ENCODE results near the gene SEMA6C. TPM values are rescaled to one million over a fixed set of nuclear protein-coding genes. Genes with fewer than 3 reads are reported as not detected.

Gene SEMA6C
- total and polyA plus RNA-seq, 2 of the 13 experiments (the other 11 are each of a cell fraction or from before 2014, with no cell fraction given), result 1.4 to 2.9 TPM

DNA sequence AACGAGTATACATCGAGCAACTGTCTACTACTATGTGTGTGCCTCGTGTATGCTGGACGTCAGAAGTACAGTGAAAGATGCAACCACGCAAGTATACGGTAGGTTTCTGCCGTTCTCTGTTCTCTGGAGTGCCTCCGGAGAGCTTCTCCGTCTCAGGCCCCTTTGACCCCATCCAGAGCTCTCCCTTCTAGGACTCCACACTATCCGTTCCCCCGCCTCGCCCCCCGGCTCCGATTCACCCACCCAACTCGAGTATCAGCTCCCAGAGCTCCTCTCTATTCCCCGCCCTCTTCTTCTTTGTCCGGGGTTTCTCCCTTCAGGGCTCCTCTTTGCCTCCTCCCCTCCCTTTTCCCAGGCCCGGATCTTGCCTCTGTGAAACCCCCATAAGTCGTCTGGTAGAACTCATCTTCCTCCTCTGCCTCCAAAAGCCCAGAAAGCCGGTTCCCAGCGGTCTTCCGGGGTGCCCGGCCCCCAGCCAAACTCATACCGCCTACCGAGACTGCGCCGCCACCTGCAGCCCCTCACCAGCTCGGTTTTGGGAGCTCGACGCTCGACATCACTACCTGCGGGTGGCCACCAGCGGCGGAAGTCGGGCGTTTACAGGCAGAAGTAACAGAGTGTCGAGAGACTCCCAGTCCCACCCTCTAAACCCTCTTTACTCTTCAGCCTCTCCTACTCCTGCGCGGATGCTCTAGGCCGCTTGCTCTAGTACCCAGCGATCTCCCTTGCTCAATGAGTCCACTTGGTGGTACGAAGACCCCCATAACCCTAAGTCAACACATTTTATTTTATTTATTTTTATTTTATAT lies 43.4 kb upstream of the SEMA6C start, which contains the start of gene VPS72 (continued):
- TF ChIP-seq KAT7 (CRISPR knock-in tag; IDR thresholded peaks at IDR 0.05; ENCODE audit: borderline replicate concordance) (peak; percentile 87; the same call in 1 of the 2 replicates), PCBP2 (optimal IDR thresholded peaks at IDR 0.05; ENCODE audit: low read depth, low read length, poor library complexity, severe bottlenecking) (no peak), SMAD3 (CRISPR knock-in tag; IDR thresholded peaks at IDR 0.05) (peak; percentile 88), SIN3A (IDR thresholded peaks at IDR 0.05; ENCODE audit: borderline replicate concordance, low read depth, low read length) (peak; percentile 84; the same call in 1 of the 2 replicates), ZNF546 (CRISPR knock-in tag; conservative IDR thresholded peaks at IDR 0.05) (0 out of 2 replicates have a peak, but pooled peaks have one; percentile 32), ZFY (CRISPR knock-in tag; IDR thresholded peaks at IDR 0.05) (peak; percentile 89), SKI (IDR thresholded peaks at IDR 0.05; ENCODE audit: partially characterized antibody) (peak; percentile 35), NFKB2 (CRISPR knock-in tag; IDR thresholded peaks at IDR 0.05; ENCODE audit: borderline replicate concordance) (peak; percentile 82; the same call in 1 of the 2 replicates), ZNF431 (CRISPR knock-in tag; IDR thresholded peaks at IDR 0.05; ENCODE audit: borderline replicate concordance, low read depth) (0 out of 2 replicates have a peak, but pooled peaks have one; percentile 55), SNAI1 (CRISPR knock-in tag; IDR thresholded peaks at IDR 0.05; ENCODE audit: borderline replicate concordance) (0 out of 2 replicates have a peak, but pooled peaks have one; percentile 40), MED13 (CRISPR knock-in tag; IDR thresholded peaks at IDR 0.05) (peak; percentile 78; the same call in 1 of the 2 replicates), ZNF878 (CRISPR knock-in tag; IDR thresholded peaks at IDR 0.05) (peak; percentile 76; the same call in 1 of the 2 replicates)
- TF ChIP-seq, protein P1, sequence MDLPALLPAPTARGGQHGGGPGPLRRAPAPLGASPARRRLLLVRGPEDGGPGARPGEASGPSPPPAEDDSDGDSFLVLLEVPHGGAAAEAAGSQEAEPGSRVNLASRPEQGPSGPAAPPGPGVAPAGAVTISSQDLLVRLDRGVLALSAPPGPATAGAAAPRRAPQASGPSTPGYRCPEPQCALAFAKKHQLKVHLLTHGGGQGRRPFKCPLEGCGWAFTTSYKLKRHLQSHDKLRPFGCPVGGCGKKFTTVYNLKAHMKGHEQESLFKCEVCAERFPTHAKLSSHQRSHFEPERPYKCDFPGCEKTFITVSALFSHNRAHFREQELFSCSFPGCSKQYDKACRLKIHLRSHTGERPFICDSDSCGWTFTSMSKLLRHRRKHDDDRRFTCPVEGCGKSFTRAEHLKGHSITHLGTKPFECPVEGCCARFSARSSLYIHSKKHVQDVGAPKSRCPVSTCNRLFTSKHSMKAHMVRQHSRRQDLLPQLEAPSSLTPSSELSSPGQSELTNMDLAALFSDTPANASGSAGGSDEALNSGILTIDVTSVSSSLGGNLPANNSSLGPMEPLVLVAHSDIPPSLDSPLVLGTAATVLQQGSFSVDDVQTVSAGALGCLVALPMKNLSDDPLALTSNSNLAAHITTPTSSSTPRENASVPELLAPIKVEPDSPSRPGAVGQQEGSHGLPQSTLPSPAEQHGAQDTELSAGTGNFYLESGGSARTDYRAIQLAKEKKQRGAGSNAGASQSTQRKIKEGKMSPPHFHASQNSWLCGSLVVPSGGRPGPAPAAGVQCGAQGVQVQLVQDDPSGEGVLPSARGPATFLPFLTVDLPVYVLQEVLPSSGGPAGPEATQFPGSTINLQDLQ (CRISPR knock-in tag; IDR thresholded peaks at IDR 0.05), result 0 out of 2 replicates have a peak, but pooled peaks have one; percentile 62
- TF ChIP-seq, protein P2, sequence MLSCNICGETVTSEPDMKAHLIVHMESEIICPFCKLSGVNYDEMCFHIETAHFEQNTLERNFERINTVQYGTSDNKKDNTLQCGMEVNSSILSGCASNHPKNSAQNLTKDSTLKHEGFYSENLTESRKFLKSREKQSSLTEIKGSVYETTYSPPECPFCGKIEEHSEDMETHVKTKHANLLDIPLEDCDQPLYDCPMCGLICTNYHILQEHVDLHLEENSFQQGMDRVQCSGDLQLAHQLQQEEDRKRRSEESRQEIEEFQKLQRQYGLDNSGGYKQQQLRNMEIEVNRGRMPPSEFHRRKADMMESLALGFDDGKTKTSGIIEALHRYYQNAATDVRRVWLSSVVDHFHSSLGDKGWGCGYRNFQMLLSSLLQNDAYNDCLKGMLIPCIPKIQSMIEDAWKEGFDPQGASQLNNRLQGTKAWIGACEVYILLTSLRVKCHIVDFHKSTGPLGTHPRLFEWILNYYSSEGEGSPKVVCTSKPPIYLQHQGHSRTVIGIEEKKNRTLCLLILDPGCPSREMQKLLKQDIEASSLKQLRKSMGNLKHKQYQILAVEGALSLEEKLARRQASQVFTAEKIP (CRISPR knock-in tag; IDR thresholded peaks at IDR 0.05; ENCODE audit: borderline replicate concordance), result no peak
- TF ChIP-seq, protein P3, sequence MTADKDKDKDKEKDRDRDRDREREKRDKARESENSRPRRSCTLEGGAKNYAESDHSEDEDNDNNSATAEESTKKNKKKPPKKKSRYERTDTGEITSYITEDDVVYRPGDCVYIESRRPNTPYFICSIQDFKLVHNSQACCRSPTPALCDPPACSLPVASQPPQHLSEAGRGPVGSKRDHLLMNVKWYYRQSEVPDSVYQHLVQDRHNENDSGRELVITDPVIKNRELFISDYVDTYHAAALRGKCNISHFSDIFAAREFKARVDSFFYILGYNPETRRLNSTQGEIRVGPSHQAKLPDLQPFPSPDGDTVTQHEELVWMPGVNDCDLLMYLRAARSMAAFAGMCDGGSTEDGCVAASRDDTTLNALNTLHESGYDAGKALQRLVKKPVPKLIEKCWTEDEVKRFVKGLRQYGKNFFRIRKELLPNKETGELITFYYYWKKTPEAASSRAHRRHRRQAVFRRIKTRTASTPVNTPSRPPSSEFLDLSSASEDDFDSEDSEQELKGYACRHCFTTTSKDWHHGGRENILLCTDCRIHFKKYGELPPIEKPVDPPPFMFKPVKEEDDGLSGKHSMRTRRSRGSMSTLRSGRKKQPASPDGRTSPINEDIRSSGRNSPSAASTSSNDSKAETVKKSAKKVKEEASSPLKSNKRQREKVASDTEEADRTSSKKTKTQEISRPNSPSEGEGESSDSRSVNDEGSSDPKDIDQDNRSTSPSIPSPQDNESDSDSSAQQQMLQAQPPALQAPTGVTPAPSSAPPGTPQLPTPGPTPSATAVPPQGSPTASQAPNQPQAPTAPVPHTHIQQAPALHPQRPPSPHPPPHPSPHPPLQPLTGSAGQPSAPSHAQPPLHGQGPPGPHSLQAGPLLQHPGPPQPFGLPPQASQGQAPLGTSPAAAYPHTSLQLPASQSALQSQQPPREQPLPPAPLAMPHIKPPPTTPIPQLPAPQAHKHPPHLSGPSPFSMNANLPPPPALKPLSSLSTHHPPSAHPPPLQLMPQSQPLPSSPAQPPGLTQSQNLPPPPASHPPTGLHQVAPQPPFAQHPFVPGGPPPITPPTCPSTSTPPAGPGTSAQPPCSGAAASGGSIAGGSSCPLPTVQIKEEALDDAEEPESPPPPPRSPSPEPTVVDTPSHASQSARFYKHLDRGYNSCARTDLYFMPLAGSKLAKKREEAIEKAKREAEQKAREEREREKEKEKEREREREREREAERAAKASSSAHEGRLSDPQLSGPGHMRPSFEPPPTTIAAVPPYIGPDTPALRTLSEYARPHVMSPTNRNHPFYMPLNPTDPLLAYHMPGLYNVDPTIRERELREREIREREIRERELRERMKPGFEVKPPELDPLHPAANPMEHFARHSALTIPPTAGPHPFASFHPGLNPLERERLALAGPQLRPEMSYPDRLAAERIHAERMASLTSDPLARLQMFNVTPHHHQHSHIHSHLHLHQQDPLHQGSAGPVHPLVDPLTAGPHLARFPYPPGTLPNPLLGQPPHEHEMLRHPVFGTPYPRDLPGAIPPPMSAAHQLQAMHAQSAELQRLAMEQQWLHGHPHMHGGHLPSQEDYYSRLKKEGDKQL (CRISPR knock-in tag; IDR thresholded peaks at IDR 0.05; ENCODE audit: low read depth), result no peak
- TF ChIP-seq, protein P4, sequence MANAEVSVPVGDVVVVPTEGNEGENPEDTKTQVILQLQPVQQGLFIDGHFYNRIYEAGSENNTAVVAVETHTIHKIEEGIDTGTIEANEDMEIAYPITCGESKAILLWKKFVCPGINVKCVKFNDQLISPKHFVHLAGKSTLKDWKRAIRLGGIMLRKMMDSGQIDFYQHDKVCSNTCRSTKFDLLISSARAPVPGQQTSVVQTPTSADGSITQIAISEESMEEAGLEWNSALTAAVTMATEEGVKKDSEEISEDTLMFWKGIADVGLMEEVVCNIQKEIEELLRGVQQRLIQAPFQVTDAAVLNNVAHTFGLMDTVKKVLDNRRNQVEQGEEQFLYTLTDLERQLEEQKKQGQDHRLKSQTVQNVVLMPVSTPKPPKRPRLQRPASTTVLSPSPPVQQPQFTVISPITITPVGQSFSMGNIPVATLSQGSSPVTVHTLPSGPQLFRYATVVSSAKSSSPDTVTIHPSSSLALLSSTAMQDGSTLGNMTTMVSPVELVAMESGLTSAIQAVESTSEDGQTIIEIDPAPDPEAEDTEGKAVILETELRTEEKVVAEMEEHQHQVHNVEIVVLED (CRISPR knock-in tag; IDR thresholded peaks at IDR 0.05; ENCODE audit: borderline replicate concordance), result peak; percentile 93
